T-helper 17 cell (primary cell): Measurements from ENCODE around the gene INPP5J. TPM values are rescaled to one million over a fixed set of nuclear protein-coding genes. Genes with fewer than 3 reads are reported as not detected.
A peak's percentile ranks its signal among the peaks of the same experiment; 100 is the strongest.
"Not testable (repeated sequence)": the region's sequence is repeated elsewhere in the genome, so short reads cannot be mapped to it uniquely, and the experiment has no call there.

Experiments
- ATAC-seq: fragments of 150-1000 bp; cut with Tn5 transposase; 2 replicates; pipeline ENCODE4 v1.10.0; 2021; ENCODE audit warnings: mild to moderate bottlenecking, moderate library complexity
- DNase-seq, 3 donors: peaks; one replicate each; pipeline versions ENCODE4 v3.0.0 to v3.0.0-alpha.2; 2020 to 2021
- H3K9me3 ChIP-seq: one replicate; pipeline ENCODE4 v1.7.0; 2013; ENCODE audit warnings: low read length, mild to moderate bottlenecking; ENCODE audit not compliant: control insufficient read depth, poor library complexity, severe bottlenecking
- H3K27ac Mint-ChIP-seq: one replicate; pipeline ENCODE4 v1.8.0; 2022; ENCODE audit warnings: mild to moderate bottlenecking, moderate library complexity, mixed read lengths
- H3K27me3 Mint-ChIP-seq: one replicate; pipeline ENCODE4 v1.8.0; 2022; ENCODE audit warnings: mixed read lengths
- H3K36me3 Mint-ChIP-seq: one replicate; pipeline ENCODE4 v1.8.0; 2022; ENCODE audit warnings: low read depth, mixed read lengths
- H3K4me1 Mint-ChIP-seq: one replicate; pipeline ENCODE4 v1.8.0; 2022; ENCODE audit warnings: mild to moderate bottlenecking, mixed read lengths
- H3K4me3 Mint-ChIP-seq: one replicate; pipeline ENCODE4 v1.8.0; 2022; ENCODE audit warnings: mild to moderate bottlenecking, moderate library complexity, mixed read lengths
- total RNA-seq, 4 donors: library from RNA in 2 of 4; stranded (reverse) in 2 of 4; gene quantifications; one replicate each; pipeline ENCODE4 v1.2.3 and lab custom pipeline; 2022 to 2026

Gene INPP5J
- total RNA-seq, 2 donors from 2014 or later: 0.25 TPM; not detected in 1

DNA sequence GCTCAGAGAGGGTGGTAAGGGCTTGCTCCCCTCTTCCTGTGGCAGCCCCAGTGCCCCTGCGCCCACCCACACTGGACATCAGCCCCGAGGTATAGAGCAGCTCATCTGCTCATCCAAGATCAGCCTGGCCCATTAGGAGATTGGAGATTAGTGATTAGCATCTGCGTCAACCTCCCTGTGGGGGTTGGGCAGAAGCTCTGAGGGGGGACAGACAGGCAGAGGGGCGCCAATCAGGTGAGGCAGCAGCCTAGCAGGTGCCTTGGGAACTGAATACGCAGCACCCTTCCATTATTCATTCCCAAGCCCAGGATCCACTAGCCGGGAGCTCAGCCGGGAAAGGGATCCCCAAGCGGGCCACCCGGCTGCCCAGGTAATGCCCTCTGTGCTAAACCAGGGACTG is 30.6 kb upstream of the INPP5J start:
- no peak overlapping the region for H3K4me3 Mint-ChIP-seq
- DNase-seq (no peak), ATAC-seq (no peak)
- H3K9me3 ChIP-seq: no peaks in the 10 kb centered on the region
- H3K4me1 Mint-ChIP-seq: peaks cover 8% of the 10 kb centered on the region
- no peaks in the 10 kb centered on the region for H3K27me3 Mint-ChIP-seq
- no peak overlapping the region for H3K27ac Mint-ChIP-seq
- H3K36me3 Mint-ChIP-seq: no peaks in the 10 kb centered on the region

DNA sequence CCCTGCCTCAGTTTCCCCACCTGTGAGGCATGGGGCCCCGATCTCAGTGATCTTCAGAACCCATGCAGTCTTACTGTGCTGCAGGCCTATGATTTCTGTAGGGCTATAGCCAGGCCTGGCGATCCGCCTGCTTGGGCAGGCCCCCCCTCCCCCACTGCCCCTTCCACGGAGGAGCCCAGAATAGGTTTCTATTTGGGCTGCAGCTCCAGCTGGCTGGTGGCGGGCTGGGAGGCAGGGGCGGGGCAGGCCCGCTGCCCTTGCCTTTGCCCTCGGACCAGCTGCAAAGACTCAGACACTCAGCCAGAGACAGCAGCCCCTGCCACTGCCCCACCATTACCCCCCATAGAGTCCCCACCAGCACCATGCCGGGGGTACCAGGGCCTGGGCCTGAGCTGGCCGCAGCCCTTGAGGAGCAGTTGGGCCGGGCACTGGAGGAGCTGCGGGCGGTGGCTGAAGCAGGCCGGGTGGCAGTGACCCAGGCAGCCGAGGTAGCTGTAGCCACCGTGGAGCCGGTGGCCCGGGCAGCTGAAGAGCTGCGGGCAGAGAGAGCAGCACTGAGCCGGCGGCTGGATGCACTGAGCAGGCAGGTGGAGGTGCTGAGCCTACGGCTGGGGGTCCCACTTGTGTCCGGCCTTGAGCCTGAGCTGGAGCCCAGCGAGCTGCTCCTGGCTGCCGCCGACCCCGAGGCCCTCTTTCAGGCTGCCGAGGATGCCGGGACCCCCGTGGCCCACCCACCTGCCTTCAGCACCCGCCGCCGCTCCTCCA is 29.5 kb upstream of the INPP5J start:
- no peak for ATAC-seq
- Mint-ChIP-seq H3K4me1 (peaks cover 8% of the 10 kb centered on the region), H3K36me3 (no peaks in the 10 kb centered on the region), H3K27me3 (no peaks in the 10 kb centered on the region), H3K4me3 (no peak overlapping the region), H3K27ac (no peak overlapping the region)
- no peaks in the 10 kb centered on the region for H3K9me3 ChIP-seq
- no peak for DNase-seq

DNA sequence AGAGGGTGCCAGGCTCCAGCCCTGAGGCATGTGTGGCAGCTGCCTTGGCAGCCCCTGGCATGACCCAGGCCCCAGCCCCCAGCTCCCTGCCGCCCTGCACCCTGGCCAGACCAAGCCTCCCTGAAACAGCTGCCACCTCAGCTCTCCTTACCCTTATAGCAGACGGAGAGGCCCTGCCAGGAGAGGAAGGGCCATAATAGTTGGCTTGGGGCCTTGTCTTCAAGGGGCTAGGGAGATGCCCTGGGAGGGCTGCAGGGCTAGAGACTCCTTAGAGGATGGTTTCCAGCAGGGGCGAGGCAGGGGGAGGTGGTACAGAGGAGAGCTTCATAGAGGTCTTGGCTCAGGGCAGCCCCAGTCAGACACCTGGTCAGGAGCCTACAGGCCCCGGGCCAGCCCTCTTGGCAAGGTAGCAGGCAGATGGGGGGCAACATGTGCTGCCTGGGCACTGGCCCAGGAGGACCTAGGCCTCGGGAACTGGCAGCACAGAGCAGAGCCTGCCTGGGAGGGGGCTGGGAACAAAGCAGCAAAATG is 28.7 kb upstream of the INPP5J start:
- Mint-ChIP-seq H3K4me1 (peaks cover 6% of the 10 kb centered on the region), H3K27ac (no peak overlapping the region), H3K4me3 (no peak overlapping the region), H3K36me3 (no peaks in the 10 kb centered on the region), H3K27me3 (no peaks in the 10 kb centered on the region)
- ATAC-seq: no peak
- no peaks in the 10 kb centered on the region for H3K9me3 ChIP-seq
- DNase-seq: no peak

DNA sequence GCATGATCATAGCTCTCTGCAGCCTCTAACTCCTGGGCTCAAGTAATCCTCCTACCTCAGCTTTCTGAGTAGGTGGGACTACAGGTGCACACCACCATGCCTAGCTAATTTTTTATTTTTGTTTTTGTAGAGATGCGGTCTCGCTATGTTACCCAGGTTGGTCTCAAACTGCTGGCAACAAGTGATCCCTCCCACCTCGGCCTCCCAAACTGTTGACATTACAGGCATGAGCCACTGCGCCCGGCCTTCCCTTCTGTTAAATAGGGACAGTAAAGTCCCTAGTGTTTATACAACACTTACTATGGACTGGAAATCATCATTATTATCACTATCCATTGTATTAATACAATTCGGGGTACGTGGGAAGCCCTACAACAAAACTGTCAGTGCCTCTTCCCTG is 28.0 kb upstream of the INPP5J start:
- Mint-ChIP-seq H3K27me3 (no peaks in the 10 kb centered on the region), H3K4me1 (peaks cover 5% of the 10 kb centered on the region), H3K4me3 (no peak overlapping the region), H3K27ac (no peak overlapping the region), H3K36me3 (no peaks in the 10 kb centered on the region)
- ATAC-seq (no peak), DNase-seq (no peak)
- no peaks in the 10 kb centered on the region for H3K9me3 ChIP-seq

DNA sequence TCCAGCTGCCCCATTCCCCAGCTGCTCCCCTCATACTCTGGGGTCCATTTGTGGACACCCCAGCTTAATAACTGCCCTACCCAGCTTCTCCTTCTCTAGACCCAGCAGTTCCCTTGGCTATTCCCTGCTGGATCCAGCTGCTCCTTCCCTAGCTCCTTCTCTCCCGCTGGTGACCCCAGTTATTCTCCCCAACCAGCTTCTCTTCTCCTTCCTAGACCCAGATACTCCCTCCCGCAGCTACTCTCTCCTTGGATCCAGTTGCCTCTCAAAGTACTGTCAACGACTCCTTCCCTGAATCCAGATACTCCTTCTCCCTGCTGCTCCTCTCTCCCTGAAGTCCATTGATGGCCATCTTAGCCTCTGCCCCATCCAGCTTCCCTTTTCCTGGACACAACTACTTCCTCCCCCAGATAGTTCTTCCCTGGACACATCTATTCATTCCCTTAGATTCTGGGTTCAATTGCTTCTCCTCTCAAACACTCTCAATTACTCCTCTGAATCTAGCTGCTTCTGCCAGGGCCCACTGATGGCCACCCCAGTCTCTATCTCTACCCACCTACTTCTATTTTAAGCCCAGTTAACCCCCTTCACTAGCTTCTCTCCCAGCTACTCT is 27.0 kb upstream of the INPP5J start:
- Mint-ChIP-seq H3K36me3 (no peaks in the 10 kb centered on the region), H3K27me3 (no peaks in the 10 kb centered on the region), H3K4me3 (no peak overlapping the region), H3K4me1 (peaks cover 5% of the 10 kb centered on the region), H3K27ac (peak overlapping the region; percentile 21)
- H3K9me3 ChIP-seq: no peaks in the 10 kb centered on the region
- DNase-seq: no peak
- ATAC-seq: no peak

DNA sequence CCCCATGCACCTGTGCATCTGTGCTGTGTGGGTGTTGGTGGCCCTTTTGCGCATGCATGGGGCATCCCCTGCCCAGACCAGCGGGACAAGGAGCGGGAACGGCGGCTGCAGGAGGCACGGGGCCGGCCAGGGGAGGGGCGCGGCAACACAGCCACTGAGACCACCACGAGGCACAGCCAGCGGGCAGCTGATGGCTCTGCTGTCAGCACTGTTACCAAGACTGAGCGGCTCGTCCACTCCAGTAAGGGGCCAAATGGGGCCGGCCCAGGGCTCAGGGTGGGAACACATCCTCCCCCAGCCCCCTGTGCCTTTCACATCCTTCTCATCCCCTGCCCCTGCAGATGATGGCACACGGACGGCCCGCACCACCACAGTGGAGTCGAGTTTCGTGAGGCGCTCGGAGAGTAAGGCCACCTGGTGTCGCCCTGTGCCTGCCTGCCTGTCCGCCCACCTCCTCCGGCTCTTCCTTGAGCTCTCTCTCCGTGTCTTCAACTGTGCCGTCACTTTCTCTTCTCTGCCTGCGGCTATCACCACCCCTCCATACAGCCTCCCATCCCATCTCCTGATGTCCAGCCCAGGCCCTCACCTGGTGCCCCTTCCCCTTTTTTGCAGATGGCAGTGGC is 26.0 kb upstream of the INPP5J start:
- Mint-ChIP-seq H3K27ac (peak overlapping the region; percentile 21), H3K4me1 (peaks cover 5% of the 10 kb centered on the region), H3K36me3 (no peaks in the 10 kb centered on the region), H3K4me3 (no peak overlapping the region), H3K27me3 (no peaks in the 10 kb centered on the region)
- no peak for DNase-seq
- no peaks in the 10 kb centered on the region for H3K9me3 ChIP-seq
- ATAC-seq: no peak

DNA sequence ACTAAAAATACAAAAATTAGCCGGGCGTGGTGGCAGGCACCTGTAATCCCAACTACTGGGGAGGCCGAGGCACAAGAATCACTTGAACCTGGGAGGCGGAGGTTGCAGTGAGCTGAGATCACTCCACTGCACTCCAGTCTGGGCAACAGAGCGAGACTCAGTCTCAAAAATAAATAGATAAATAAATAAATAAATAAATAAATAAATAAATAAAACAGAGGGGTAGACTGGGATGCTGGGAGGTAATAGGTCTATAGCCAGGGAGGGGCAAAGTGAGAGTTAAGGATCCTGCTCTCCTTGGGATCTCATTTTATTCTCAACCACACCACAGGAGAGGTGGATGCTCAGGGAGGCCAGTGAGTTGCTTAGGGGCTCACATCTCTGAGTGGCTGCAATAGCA is 25.2 kb upstream of the INPP5J start:
- not testable (repeated sequence) for H3K27me3 Mint-ChIP-seq, H3K4me1 Mint-ChIP-seq, H3K9me3 ChIP-seq, H3K27ac Mint-ChIP-seq, H3K4me3 Mint-ChIP-seq, H3K36me3 Mint-ChIP-seq, DNase-seq, ATAC-seq

DNA sequence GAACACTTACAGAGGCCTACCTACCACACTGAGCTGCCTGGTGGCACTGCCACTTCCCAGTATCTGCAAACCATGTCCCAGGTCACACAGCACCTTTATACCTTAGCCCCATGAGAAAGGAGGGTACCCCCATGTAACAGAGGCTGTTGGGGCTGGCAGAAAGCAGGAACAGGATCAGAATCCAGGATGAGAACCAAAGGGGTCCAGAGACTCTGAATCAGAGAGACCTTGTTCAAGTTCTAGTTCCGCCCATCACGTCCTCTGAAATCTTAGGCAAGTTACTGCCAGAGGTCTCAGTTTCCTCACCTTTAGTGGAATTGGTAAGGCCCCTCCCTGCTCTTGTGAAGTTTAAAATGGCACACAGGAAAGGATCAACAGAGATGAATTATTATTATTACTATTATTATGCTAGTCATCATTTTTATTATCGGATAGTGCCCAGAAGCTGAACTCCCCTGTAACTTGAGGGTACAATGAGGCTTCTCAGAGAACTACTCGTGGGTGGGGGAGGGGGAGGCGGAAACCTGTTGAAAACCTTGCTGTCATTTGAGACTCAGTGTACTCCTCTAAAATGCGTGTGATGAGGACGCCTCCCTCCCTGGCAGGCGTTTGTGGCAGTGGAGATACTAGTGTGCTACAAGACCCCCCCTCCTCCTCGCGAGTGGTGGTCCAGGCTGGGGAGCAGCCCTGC is 24.7 kb upstream of the INPP5J start:
- H3K9me3 ChIP-seq: no peaks in the 10 kb centered on the region
- Mint-ChIP-seq H3K27me3 (no peaks in the 10 kb centered on the region), H3K27ac (no peak overlapping the region), H3K4me3 (no peak overlapping the region), H3K36me3 (no peaks in the 10 kb centered on the region), H3K4me1 (peaks cover 2% of the 10 kb centered on the region)
- no peak for DNase-seq
- ATAC-seq: no peak

DNA sequence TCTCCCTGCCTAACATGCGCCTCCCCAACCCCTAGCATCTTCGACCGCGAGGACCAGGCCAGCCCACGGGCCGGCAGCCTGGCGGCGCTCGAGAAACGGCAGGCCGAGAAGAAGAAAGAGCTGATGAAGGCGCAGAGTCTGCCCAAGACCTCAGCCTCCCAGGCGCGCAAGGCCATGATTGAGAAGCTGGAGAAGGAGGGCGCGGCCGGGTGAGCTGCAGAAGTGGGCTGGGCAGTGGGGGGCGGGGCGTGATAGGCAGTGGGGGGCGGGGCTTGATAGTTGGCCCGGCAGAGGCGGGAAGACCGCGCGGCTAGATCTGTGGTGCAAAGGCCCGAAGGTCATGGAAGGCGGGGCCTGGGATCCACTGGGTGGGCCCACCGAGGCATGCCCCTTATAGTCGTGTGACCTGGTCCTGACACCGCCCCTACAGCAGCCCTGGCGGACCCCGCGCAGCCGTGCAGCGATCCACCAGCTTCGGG is 24.1 kb upstream of the INPP5J start:
- Mint-ChIP-seq H3K4me1 (peaks cover 2% of the 10 kb centered on the region), H3K36me3 (no peaks in the 10 kb centered on the region), H3K27me3 (no peaks in the 10 kb centered on the region), H3K27ac (no peak overlapping the region), H3K4me3 (no peak overlapping the region)
- H3K9me3 ChIP-seq: no peaks in the 10 kb centered on the region
- ATAC-seq: no peak
- no peak for DNase-seq

DNA sequence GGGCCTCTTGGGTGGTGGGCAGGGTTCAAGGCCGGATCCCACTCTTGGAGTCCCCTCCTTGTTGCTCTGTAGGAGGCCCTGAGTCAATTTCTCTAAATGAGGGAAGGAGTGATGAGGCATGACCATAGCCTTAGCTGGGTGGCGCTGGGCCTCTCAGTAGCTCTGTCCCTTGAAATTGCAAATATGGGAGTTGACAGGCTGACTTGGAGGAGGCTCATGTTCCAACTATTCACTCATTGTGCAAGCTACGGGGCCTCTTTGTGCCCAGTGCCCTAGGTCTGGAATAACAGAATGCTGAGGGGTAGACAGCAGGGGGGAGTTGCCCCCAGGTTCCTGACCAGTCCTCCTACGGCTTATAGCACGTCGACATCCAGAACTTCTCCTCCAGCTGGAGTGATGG is 23.4 kb upstream of the INPP5J start:
- ATAC-seq (no peak), DNase-seq (no peak)
- H3K9me3 ChIP-seq: no peaks in the 10 kb centered on the region
- no peaks in the 10 kb centered on the region for H3K27me3 Mint-ChIP-seq
- no peak overlapping the region for H3K27ac Mint-ChIP-seq
- no peaks in the 10 kb centered on the region for H3K36me3 Mint-ChIP-seq
- no peak overlapping the region for H3K4me3 Mint-ChIP-seq
- peaks cover 2% of the 10 kb centered on the region for H3K4me1 Mint-ChIP-seq

DNA sequence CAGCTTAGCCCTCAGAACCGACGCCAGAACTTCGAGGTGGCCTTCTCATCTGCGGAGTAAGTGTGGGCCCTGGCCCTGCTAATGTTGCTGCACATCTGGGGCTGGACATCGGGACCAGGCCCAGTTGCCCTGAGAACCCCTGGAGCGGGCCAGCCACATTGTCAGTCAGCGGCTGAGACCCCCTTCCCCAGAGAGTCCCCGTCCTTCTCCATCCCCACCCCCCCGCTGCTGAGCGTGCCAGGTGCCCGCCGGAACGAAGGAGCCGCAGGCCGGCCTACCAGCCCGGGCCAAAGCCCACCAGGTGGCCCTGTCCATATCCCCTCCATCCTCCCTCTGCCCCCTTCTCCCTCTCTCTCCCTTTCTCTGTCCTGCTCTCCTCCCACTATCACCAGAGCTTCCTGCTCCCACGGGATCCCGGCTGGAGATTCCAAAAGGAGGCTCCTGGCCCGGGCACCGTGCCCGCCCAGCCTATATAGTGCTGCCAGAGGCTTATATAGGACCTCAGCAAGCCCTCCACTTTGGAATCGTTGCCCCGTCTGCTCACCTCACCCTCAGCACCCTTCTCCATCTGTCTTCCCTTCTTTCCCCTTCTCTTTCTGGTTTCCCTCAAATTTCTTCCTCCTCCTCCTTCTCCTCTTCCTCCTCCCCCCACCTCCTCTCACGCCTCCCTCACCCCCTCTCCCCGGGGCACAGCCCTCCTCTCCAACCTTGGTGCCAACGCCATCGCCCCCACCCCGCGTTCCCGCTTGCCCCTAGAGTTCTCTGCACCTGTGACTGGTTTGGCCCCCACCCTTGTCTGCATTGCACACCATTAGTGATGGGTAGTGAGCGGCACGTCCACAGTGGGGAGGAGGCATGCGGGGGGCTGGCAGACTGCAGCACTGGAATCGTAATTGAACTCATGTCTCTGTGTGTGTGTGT is 22.7 kb upstream of the INPP5J start:
- no peaks in the 10 kb centered on the region for H3K36me3 Mint-ChIP-seq
- H3K9me3 ChIP-seq: no peaks in the 10 kb centered on the region
- no peak overlapping the region for H3K4me3 Mint-ChIP-seq
- H3K4me1 Mint-ChIP-seq: peaks cover 2% of the 10 kb centered on the region
- H3K27me3 Mint-ChIP-seq: no peaks in the 10 kb centered on the region
- no peak overlapping the region for H3K27ac Mint-ChIP-seq
- no peak for ATAC-seq
- DNase-seq: no peak

DNA sequence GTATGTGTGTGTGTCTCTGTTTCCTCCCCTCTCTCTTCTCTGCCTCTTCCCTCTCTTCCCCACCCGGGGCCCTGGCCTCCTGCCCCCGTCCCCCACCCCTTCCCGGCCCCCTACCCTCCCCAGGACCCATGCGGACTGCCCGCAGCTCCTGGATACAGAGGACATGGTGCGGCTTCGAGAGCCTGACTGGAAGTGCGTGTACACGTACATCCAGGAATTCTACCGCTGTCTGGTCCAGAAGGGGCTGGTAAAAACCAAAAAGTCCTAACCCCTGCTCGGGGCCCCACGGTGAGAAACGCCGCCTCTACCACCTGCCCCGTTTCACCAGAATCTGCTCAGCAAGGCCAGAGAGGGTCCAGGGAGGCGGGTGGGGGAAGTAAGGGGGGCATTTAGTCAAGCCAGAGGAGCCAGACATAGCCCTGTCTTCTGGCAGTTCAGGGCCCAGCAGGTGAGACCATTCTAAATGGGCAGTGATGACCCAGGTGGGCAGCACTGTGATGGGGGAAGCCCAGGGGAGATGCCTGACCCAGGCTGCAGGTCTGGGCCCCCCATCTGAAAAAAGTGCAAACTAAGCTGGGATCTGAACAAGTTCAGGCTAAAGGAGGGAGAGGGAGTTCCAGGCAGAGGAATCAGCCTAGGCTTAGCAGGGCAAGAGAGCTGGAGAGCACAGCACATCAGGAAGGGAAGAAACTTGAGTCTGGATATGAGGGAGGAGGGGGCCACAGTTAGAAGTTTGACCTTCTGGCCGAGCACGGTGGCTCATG is 21.8 kb upstream of the INPP5J start:
- Mint-ChIP-seq H3K4me3 (no peak overlapping the region), H3K4me1 (peaks cover 1% of the 10 kb centered on the region), H3K27me3 (no peaks in the 10 kb centered on the region), H3K36me3 (no peaks in the 10 kb centered on the region), H3K27ac (no peak overlapping the region)
- no peaks in the 10 kb centered on the region for H3K9me3 ChIP-seq
- DNase-seq (no peak), ATAC-seq (no peak)
